ENCODE results near the gene CDH22. TPM values are rescaled to one million over a fixed set of nuclear protein-coding genes. Genes with fewer than 3 reads are reported as not detected.

CDH22 gene
- total and polyA plus RNA-seq, 2 donors (not counting 1 experiment from before 2014, with no cell fraction given): not detected

GRCh38 chr20:46210672-46211330 is 97.5 kb downstream of the CDH22 start:
- Mint-ChIP-seq H3K4me3 (no peak overlapping the region), H3K27ac (no peak overlapping the region), H3K27me3 (peaks cover 51% of the 10 kb centered on the region), H3K9me3 (ENCODE audit: insufficient read depth) (no peaks in the 10 kb centered on the region), H3K4me1 (peaks cover 6% of the 10 kb centered on the region)
- 82% methylated on average over 18 of the region's 18 CpGs for WGBS (ENCODE audit: insufficient coverage)
- DNase-seq (no peak), ATAC-seq (ENCODE audit: low read depth) (no peak)
- intact Hi-C loops (cut with micrococcal nuclease): no loop called here
- Histone ChIP-seq H2AFZ (ENCODE audit: insufficient read depth, low read depth, low read length, poor library complexity, severe bottlenecking) (no peak overlapping the region), H3K27me3 (replicated peaks in 1 of 4; ENCODE audit: control extremely low read depth in 1 of 4, control insufficient read depth in 3 of 4, insufficient read depth in 4 of 4, low read length in 3 of 4) (peaks cover 0 to 5% (median 2%) of the 10 kb centered on the region in 4 experiments), H4K20me1 (ENCODE audit: control insufficient read depth, insufficient read depth, low read length, poor library complexity, severe bottlenecking) (no peaks in the 10 kb centered on the region), H3K4me1 (ENCODE audit: control insufficient read depth in 2 of 2, insufficient read depth in 2 of 2, low read length in 2 of 2) (no peaks in the 10 kb centered on the region), H3K27ac (ENCODE audit: low read length in 2 of 2) (no peak overlapping the region), H3K9me3 (ENCODE audit: control extremely low read depth in 1 of 3, control insufficient read depth in 2 of 3, insufficient read depth in 1 of 3, low read length in 2 of 3) (no peaks in the 10 kb centered on the region), H3K4me2 (replicated peaks; ENCODE audit: low read depth, low read length, poor library complexity, severe bottlenecking) (no peak overlapping the region), H3K79me2 (ENCODE audit: control insufficient read depth, insufficient read depth, low read length) (no peaks in the 10 kb centered on the region), H3K36me3 (replicated peaks in 1 of 2; ENCODE audit: control extremely low read depth in 1 of 2, control insufficient read depth in 1 of 2, extremely low read depth in 1 of 2, insufficient read depth in 2 of 2, low read length in 1 of 2) (no peaks in the 10 kb centered on the region), H3K9ac (ENCODE audit: low read length) (no peak overlapping the region), H3K4me3 (ENCODE audit: control extremely low read depth in 1 of 5, extremely low read depth in 1 of 5, insufficient read depth in 1 of 5, low read depth in 2 of 5, low read length in 4 of 5) (no peak overlapping the region)
- ChIA-PET CTCF (no interaction called here), POLR2A (no interaction called here)
- TF ChIP-seq EZH2 (IDR thresholded peaks at IDR 0.05; ENCODE audit: borderline replicate concordance, insufficient read depth, low read depth, low read length, poor library complexity, severe bottlenecking): no peak
- no peak for TF ChIP-seq CTCF (IDR thresholded peaks at IDR 0.05)

DNA sequence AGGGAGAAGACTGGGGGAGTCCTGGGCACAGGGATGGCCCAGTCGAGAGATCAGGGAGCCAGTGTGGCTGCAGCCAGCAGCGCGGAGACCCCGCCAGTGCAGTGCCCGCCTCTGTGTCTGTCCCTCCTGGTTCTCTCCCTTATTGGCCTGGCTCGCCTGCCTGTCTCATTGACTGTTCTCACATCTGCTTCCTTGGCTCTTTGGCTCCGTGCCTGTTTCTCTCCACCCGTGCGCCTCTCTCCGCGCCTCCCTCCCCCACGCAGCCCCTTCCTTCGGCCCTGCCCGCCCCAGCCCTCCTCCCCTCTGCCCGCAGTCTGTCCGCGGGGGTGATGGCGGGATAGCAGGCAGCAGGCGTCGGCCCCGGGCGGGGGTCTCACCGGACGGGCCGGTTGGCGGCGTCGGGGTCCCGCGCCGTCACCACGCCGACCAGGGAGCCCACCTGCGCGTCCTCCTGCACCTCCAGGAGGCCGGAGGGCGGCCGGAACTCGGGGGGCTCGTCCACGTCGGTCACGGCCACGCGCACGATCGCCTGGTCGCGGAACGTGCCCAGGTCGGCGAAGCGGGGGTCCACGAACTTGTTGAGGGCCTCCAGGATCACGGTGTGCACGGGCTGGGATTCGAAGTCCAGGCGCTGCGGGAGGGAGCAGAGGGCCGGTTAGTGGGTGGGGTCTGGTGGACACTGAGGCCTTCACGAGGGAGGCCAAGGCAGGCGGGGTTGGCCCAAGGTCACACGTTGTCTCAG is 98.2 kb downstream of the CDH22 start:
- no peaks in the 10 kb centered on the region for H4K20me1 ChIP-seq (ENCODE audit: control insufficient read depth, insufficient read depth, low read length, poor library complexity, severe bottlenecking)
- Mint-ChIP-seq H3K27me3 (peaks cover 50% of the 10 kb centered on the region), H3K4me1 (peaks cover 8% of the 10 kb centered on the region), H3K4me3 (no peak overlapping the region), H3K27ac (no peak overlapping the region), H3K9me3 (ENCODE audit: insufficient read depth) (no peaks in the 10 kb centered on the region)
- TF ChIP-seq CTCF (IDR thresholded peaks at IDR 0.05) (no peak), EZH2 (IDR thresholded peaks at IDR 0.05; ENCODE audit: borderline replicate concordance, insufficient read depth, low read depth, low read length, poor library complexity, severe bottlenecking) (no peak)
- no peak overlapping the region for H3K27ac ChIP-seq (ENCODE audit: low read length in 2 of 2)
- H2AFZ ChIP-seq (ENCODE audit: insufficient read depth, low read depth, low read length, poor library complexity, severe bottlenecking): no peak overlapping the region
- H3K27me3 ChIP-seq (replicated peaks in 1 of 4; ENCODE audit: control extremely low read depth in 1 of 4, control insufficient read depth in 3 of 4, insufficient read depth in 4 of 4, low read length in 3 of 4): peaks cover 0 to 5% (median 2%) of the 10 kb centered on the region in 4 experiments
- intact Hi-C loops (cut with micrococcal nuclease): no loop called here
- no peaks in the 10 kb centered on the region for H3K79me2 ChIP-seq (ENCODE audit: control insufficient read depth, insufficient read depth, low read length)
- DNase-seq: no peak
- ATAC-seq (ENCODE audit: low read depth): no peak
- 54% methylated on average over 63 of the region's 63 CpGs for WGBS (ENCODE audit: insufficient coverage)
- no peaks in the 10 kb centered on the region for H3K4me1 ChIP-seq (ENCODE audit: control insufficient read depth in 2 of 2, insufficient read depth in 2 of 2, low read length in 2 of 2)
- H3K36me3 ChIP-seq (replicated peaks in 1 of 2; ENCODE audit: control extremely low read depth in 1 of 2, control insufficient read depth in 1 of 2, extremely low read depth in 1 of 2, insufficient read depth in 2 of 2, low read length in 1 of 2): no peaks in the 10 kb centered on the region
- CTCF ChIA-PET: no interaction called here
- no peak overlapping the region for H3K9ac ChIP-seq (ENCODE audit: low read length)
- H3K9me3 ChIP-seq (ENCODE audit: control extremely low read depth in 1 of 3, control insufficient read depth in 2 of 3, insufficient read depth in 1 of 3, low read length in 2 of 3): no peaks in the 10 kb centered on the region
- no peak overlapping the region for H3K4me3 ChIP-seq (ENCODE audit: control extremely low read depth in 1 of 5, extremely low read depth in 1 of 5, insufficient read depth in 1 of 5, low read depth in 2 of 5, low read length in 4 of 5)
- H3K4me2 ChIP-seq (replicated peaks; ENCODE audit: low read depth, low read length, poor library complexity, severe bottlenecking): no peak overlapping the region
- POLR2A ChIA-PET: no interaction called here
